NB4 (cell line): ENCODE results near the gene CTBP2.

Source experiments
- CTCF ChIP-seq: IDR thresholded peaks from one replicate; pipeline ENCODE4 v1.5.1; 2012; ENCODE audit warnings: low read depth, low read length
- POLR2A ChIP-seq: IDR thresholded peaks from 2 replicates; pipeline ENCODE4 v1.6.1; 2011; ENCODE audit warnings: mild to moderate bottlenecking; ENCODE audit not compliant: insufficient read length; ENCODE audit errors: extremely low read depth
- TF ChIP-seq, protein P1 (sequence below): IDR thresholded peaks from 2 replicates; pipeline ENCODE4 v1.6.1; 2011; ENCODE audit warnings: low read depth, low read length

- TF ChIP-seq CTCF: no peak
- TF ChIP-seq POLR2A: no peak
- TF ChIP-seq, protein P1, sequence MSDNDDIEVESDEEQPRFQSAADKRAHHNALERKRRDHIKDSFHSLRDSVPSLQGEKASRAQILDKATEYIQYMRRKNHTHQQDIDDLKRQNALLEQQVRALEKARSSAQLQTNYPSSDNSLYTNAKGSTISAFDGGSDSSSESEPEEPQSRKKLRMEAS: no peak
Measured at GRCh38 chr10:125204400-125204799, 44.0 kb upstream of the CTBP2 start.
